GM13977 (cell line): ENCODE results near the gene KCND2.

Source experiments
- DNase-seq: peaks from one replicate; pipeline ENCODE4 v3.0.0; 2012; ENCODE audit warnings: low spot score
- in situ Hi-C: fragments of 300-500 bp; cut with MboI; formaldehyde crosslinking; loops from one replicate; pipeline ENCODE4 v1.12.0; 2022; ENCODE audit warnings: low sequenced_read_pairs, low pct_unique_long_range_greater_than_20kb, mixed read lengths, inconsistent platforms; ENCODE audit not compliant: unreplicated experiment
- TF ChIP-seq, protein P1 (sequence below): IDR thresholded peaks from 2 replicates; pipeline ENCODE4 v1.5.1; 2012; ENCODE audit warnings: mild to moderate bottlenecking, control low read depth; ENCODE audit not compliant: insufficient read depth; ENCODE audit errors: extremely low read depth, missing control alignments

The KCND2 gene

GRCh38 chr7:120665068-120665467, 392.1 kb downstream of the KCND2 start:
- TF ChIP-seq, protein P1, sequence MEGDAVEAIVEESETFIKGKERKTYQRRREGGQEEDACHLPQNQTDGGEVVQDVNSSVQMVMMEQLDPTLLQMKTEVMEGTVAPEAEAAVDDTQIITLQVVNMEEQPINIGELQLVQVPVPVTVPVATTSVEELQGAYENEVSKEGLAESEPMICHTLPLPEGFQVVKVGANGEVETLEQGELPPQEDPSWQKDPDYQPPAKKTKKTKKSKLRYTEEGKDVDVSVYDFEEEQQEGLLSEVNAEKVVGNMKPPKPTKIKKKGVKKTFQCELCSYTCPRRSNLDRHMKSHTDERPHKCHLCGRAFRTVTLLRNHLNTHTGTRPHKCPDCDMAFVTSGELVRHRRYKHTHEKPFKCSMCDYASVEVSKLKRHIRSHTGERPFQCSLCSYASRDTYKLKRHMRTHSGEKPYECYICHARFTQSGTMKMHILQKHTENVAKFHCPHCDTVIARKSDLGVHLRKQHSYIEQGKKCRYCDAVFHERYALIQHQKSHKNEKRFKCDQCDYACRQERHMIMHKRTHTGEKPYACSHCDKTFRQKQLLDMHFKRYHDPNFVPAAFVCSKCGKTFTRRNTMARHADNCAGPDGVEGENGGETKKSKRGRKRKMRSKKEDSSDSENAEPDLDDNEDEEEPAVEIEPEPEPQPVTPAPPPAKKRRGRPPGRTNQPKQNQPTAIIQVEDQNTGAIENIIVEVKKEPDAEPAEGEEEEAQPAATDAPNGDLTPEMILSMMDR = no peak
- DNase-seq = no peak
- in situ Hi-C loops = no loop called here

DNA sequence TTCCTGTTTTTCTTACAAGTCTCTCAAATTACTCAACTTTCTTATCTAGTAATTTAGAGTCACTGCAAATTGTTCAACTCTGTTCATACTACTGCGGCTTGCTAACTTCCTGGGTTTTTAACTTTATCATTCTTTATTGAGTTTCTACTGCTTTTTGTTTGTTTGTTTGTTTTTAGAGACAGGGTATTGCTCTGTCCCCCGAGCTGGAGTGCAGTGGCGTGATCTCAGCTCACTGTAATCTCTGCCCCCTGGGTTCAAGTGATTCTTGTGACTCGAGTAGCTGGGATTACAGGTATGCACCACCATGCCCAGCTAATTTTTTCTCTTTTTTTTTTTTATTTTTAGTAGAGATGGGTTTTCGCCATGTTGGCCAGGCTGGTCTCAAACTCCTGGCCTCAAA, 402.1 kb downstream of the KCND2 start:
- in situ Hi-C loops = no loop called here

DNA sequence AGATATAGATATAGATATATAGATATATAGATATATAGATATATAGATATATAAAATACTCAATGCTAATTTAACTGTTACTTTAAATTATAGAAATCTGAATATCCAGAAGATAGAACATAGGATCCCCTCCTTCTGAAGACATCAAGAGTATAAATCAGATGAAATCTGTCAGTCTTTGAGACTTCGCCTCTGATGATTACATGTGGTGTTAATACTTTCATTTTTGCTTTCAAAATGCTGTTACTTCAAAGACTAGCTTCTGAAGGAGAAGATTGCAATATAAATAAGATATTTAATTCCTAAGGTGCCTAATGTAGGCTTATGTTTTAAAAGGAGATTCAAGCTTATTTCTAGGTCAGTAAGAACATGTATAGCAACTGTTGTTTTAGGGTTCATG, 404.6 kb downstream of the KCND2 start:
- TF ChIP-seq, protein P1 = no peak
- no peak for DNase-seq
- in situ Hi-C loops = no loop called here

More for the DNA sequence above, 402.1 kb downstream of the KCND2 start:
- TF ChIP-seq, protein P1 = no peak
- DNase-seq = no peak

DNA sequence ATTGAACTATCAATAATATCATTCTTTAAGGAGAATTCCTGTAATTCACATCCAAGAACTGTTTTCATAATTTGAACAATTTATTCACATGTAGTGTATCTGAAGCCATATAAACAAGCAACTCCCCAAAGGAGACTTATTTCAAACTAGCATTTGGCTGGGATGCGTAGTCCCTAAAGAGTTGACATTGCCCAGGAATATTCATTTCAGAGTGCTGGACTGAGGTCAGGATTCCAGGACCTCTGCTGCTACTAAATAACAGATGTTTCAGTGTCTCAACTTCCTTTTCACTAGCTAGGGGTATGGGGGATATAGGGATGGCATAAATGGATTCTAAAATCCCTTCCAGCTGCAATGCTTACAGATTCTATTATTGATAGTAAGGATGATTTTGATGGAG, 408.0 kb downstream of the KCND2 start:
- in situ Hi-C loops = no loop called here
- no peak for DNase-seq
- TF ChIP-seq, protein P1 = no peak

DNA sequence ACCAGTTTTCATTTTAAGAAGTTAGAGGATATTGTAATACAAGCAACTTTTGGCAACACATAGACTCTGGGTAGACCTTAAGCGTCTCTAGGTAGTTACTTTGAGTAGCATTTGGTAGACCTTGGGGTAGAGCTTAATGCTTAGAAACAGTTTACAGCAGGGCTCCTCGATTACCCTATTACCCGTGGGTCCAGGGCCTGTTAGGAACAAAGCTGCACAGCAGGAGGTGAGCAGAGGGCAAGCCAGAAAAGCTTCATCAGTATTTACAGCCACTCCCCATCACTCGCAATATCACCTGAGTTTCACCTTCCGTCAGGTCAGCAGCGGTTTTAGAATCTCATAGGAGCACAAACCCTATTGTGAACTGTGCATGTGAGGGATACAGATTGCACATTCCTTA, 411.5 kb downstream of the KCND2 start:
- DNase-seq = no peak
- TF ChIP-seq, protein P1 = no peak
- in situ Hi-C loops = no loop called here

GRCh38 chr7:120691915-120692314, 418.9 kb downstream of the KCND2 start:
- in situ Hi-C loops = no loop called here
- TF ChIP-seq, protein P1 = no peak
- DNase-seq = no peak

- TF ChIP-seq, protein P1 = no peak
- in situ Hi-C loops = no loop called here
- no peak for DNase-seq
These were observed 422.9 kb downstream of the KCND2 start for GRCh38 chr7:120695848-120696247.
